Keratinocyte (primary cell): ENCODE measurements around the gene TCP11L2.

Source experiments
- CTCF ChIP-seq, 3 experiments: IDR thresholded peaks in 1 of 3; conservative IDR thresholded peaks in 1 of 3; optimal IDR thresholded peaks in 1 of 3; 2 replicates in 2 of 3; 3 replicates in 1 of 3; pipeline versions ENCODE3 to v1.5.1; 2011; ENCODE audit warnings: low read length in 3 of 3, mild to moderate bottlenecking in 3 of 3, moderate library complexity in 2 of 3, control low read depth in 1 of 3, inconsistent platforms in 1 of 3; ENCODE audit not compliant: insufficient read depth in 2 of 3; ENCODE audit errors: extremely low read depth in 1 of 3
- EZH2 ChIP-seq: IDR thresholded peaks from one replicate; pipeline ENCODE4 v1.6.1; 2012; ENCODE audit warnings: inconsistent platforms, mild to moderate bottlenecking, low read length, moderate library complexity

DNA sequence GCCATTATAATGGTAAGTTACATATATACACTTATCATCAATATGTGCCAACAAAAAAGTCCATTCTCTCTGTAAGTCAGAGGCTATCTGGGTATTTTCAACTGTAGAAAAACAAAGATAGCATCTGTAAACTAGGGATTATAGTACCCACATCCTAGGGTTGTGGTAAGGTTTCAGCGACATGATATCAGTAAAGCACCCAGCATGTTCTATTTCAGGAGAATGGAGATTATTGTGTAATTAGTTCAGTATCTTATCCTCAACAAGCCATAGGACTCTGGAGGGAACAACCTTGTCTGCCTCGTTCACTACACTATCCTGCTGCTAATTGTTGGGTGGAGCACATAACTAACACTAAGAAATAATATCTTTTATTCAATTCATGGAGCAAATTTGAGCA is 35.0 kb upstream of the TCP11L2 start:
- TF ChIP-seq CTCF (optimal IDR thresholded peaks at IDR 0.05 in 1 of 3, IDR thresholded peaks at IDR 0.05 in 1 of 3, conservative IDR thresholded peaks at IDR 0.05 in 1 of 3; ENCODE audit: extremely low read depth in 1 of 3, insufficient read depth in 2 of 3, low read length in 3 of 3) (no peak), EZH2 (no peak)
